Suppressor macrophage treated with lipopolysaccharide for 4 hours (primary cell): ENCODE results near the gene NLGN4X.

Source experiments
- DNase-seq: peaks from one replicate; pipeline ENCODE4 v3.0.0-alpha.2; 2020

NLGN4X gene

DNA sequence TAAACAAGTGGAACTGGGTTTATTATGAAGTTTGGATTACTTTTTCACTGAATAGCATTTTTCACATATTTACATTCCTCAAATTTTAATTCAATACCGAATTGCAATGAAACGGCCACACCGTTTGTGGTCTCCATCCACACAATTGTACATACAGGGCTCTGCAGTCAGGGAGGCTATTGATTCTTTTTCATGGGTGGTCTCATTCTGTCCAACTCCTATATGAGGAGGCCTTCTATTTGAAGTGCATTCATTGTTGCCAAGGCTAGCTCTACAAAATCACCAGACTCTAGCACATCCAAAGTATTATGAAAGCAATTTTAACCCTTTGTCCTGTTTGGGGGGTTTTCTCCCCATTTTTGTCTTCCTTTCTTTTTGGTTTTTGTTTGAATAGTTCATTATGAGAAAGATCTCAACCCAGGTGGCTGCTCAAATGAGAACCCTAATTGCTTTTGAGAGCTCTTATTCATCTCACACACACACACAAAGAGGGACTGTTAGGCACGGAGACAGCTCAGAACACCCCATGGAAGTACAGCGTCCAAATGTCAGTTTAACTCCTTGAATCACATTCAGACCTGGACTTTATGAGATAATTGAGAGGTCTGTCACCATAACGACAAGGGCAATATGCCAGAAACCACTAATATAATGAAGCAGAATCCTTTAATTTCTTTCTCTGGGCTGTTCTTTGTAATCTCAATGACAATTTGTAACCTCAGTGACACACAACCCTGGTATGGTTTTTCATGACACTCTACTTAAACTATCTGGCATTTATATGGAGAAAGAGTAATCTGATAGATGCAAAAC is 79.4 kb downstream of the NLGN4X start:
- DNase-seq = no peak

DNA sequence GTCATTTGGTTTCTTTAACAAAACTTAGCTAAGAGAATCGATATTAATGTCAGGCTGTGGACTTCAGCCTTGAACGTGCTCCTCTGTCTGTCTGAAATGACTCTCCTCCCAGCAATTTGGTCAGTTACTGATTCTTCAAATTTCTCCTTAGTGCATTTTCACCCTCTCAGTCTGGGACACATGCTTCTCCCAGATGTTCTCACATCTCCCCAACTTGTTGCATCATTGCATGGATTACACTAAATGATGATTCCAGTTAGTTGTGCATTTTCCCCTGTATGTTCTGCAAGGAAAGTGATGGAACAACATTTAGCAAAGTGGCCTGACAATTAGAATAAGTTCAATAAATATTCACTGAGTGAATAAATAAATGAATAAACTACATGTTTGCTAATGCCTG is 94.4 kb downstream of the NLGN4X start:
- no peak for DNase-seq

- no peak for DNase-seq
Measured at GRCh38 chrX:6132970-6133369, 95.7 kb downstream of the NLGN4X start.

DNA sequence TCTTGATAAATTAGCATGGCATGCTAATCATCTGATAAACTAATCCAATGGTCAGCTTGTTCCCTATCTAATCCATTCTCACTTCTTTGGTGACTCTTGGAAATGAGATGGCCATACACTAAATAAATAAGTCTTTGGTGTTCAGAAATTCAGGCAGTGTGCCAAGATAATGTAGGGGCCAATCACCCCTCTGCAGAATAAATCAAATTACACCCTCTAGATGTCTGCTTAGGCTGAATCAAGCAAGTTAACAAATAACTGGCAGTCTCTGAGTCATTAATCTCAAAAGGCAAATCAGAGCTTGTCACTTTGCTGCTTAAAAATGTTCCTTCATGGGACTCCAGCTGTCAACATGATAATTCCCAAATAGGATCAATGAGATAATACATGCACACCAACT is 97.4 kb downstream of the NLGN4X start:
- DNase-seq = no peak

DNA sequence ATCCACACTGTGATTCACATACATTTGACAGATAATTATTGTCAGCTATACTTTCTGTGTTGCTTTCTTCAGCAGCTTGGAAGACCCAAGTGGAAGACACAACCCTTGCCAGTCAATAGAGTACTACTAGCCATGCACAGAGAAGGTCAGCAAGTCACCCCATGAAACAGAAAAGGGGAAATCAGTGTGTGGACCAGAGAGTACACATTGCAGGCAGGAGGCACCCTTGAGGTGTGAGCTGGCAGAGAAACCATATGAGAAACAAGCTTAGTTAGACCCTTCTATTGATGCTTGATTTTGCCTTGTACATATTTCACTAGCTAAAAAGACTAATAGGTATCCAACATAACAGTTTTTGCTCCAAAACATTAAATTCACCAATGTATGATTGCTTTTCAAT is 99.5 kb downstream of the NLGN4X start:
- no peak for DNase-seq

DNA sequence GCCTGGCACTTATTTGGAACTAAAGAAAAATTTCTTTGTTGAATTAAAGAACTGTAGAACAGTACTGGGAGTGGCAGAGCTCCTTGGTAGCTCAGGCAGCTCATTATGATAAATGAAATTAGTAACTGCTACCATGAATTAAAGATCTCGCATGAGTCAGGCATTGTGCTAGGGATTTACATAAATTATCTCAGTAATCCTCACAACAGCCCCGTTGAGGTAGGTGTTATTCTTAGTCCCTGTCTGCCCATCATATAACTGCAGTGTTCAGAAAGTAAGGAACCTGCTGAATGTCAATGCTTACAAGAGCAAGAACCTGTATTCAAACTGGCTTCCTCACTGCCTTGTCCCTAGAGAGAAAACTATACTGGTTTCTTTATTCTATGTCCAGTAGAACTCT is 108.3 kb downstream of the NLGN4X start:
- no peak for DNase-seq

GRCh38 chrX:6095469-6095868 is 133.2 kb downstream of the NLGN4X start:
- no peak for DNase-seq

DNA sequence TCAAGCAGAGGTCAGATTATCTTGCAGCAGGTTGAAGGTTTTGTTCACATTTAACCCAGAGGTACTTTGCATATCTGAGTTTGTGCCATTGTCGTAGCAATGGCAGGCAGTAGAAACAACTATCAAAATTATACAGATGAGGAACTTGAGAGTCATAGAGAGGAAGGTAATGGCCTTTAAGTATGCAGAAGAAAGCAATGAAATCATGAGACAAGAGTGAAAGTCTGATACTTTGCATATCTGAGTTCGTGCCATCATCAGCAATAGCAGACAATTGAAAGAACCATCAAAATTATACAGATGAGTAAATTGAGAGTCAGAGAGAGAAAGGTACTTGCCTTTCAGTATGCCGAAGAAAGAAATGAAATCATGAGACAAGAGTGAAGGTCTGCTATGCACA is 154.1 kb downstream of the NLGN4X start:
- DNase-seq = no peak

- no peak for DNase-seq
Measured at GRCh38 chrX:6071731-6072130, 156.9 kb downstream of the NLGN4X start.

DNA sequence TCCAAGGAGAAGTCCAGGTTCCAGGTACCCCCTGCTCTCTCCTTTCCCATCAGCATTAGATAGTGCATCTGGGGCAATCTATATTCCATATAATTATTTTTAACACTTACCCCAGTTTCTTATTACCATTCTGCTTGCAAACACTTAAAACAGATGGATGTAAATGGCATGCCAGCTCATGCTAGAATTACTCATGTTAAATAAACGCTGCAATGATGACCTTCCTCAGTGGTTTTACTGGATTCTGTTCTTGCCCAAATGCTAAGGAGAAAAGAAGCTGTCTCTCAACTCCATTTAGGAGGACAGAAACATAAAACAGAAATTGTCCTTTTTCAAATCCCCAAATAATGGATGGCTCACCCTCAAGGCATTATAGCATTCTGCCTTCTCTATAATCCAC is 161.1 kb downstream of the NLGN4X start:
- DNase-seq = no peak

GRCh38 chrX:6053141-6053540 is 175.5 kb downstream of the NLGN4X start:
- no peak for DNase-seq

DNA sequence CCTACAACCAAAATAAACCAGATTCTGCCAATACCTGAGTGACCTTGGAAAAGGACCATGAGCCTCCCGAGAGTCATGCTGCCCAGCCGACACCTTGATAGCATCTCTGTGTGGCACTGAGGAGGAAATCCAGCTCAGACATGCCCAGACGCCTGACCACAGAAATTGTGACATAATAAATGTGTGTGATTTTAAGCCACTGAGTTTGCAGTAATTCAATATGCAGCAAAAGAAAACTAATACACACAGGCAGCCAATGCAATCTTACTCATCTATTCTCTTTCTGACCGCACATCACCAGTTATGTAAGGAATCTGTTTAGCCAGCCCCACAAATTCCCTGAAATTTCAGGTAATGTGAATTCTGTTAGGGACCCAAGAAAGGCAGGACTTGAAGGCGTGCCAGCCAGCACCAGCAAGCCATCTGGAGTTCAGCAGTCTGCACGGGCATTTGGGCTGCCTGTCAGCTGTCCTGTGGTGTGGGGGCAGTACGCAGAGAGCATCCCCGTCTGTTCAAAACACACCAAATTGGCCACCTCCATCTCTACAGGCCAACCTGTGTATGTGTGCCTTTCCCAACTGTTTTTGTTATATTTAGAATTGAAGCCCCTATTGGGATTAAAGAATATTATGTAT is 176.4 kb downstream of the NLGN4X start:
- DNase-seq = no peak

DNA sequence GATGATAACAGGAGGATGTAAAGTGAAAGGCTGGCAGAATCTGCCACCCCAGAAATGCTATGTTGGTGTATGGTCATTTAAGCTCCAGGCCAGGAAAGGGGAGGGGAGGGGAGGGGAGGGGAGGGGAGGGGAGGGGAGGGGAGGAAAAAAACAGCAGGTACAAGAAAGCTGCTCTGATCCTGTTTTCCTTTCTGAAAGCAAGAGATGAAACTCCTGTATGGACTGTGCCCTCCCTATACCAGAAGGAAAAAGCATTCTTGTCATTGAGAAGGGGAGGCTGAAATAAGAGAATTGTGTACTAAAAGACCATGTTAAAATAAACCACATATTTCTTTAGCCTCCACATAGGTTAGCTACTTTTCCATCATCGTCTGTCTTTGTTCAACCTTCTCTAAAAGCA is 179.5 kb downstream of the NLGN4X start:
- DNase-seq = no peak

GRCh38 chrX:6041630-6042029 is 187.0 kb downstream of the NLGN4X start:
- DNase-seq = no peak

DNA sequence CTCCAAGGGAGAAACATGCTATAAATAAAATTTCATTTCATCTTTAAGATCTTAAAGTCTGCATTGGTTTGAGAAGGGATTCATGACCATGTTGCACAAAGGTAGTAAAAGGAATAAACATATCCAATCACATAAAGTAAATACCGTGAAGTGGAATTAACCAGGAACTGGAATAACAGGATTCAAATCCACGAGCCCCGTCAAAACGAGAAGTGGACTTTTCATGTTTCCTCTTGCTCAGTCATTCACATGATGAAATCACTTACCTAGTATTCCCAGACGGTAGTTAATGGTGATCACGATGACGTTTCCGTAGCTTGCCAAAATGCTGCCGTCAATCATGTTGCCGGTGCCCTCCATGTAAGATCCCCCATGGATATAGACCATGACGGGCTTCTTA is 199.7 kb downstream of the NLGN4X start:
- no peak for DNase-seq

GRCh38 chrX:6026980-6027379 is 201.7 kb downstream of the NLGN4X start:
- DNase-seq = no peak

- no peak for DNase-seq
Measured at GRCh38 chrX:6026429-6026828, 202.2 kb downstream of the NLGN4X start.

DNA sequence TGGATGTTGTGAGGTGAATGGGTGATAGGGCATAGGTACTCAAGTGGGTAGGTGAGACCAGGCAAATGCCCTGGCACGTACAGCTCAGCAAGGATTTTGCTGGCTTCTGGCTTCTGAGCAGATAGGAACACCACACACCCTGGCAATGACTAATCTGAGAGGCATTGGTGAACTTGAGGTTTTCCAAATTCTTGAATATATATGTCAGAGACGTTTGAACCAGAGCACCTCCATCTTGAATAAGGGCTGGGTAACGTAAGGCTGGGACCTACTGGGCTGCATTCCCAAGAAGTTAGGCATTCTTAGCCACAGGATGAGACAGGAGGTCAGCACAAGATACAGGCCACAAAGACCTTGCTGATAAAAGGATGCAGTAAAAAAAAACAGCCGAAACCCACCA is 204.5 kb downstream of the NLGN4X start:
- DNase-seq = no peak

- DNase-seq = peak; percentile 11
Measured at GRCh38 chrX:6021316-6022091, 207.2 kb downstream of the NLGN4X start.

DNA sequence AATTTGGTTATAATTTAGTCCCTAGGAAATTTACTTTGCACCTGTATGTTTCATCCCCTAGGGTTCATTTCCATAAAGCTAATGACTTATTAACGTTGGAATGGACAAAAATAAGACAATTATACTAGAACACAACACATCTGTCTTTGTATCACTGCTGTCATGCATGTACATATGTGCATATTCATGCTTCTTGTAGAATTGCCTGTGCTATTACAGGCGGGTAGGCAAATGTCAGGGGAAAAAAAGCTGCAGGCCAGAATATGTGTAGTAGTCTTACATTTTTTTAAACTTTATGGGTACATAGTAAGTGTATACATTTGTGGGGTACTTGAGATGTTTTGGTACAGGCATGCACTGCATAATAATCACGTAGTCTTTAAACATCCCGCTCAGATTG is 209.6 kb downstream of the NLGN4X start:
- DNase-seq = no peak

DNA sequence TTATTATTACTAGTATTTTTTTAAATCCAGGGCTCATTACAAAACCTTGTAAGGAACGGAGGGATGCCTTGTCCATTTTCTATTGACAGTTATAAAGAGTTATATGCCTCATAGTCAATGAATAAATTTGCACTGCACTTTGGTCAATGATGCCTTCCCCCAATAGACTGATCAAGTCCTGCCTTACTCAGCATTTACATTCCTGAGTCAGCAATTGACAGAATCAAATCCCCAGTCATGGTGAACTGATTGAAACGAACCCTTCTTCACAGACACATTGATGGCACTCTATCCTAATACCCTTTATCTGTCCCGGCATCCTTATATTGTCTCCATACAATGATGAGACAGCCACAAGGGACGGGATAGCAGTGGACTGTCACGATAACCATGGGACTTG is 213.2 kb downstream of the NLGN4X start:
- DNase-seq = no peak

GRCh38 chrX:6012357-6012756 is 216.3 kb downstream of the NLGN4X start:
- no peak for DNase-seq

GRCh38 chrX:6005856-6006255 is 222.8 kb downstream of the NLGN4X start:
- DNase-seq = no peak

DNA sequence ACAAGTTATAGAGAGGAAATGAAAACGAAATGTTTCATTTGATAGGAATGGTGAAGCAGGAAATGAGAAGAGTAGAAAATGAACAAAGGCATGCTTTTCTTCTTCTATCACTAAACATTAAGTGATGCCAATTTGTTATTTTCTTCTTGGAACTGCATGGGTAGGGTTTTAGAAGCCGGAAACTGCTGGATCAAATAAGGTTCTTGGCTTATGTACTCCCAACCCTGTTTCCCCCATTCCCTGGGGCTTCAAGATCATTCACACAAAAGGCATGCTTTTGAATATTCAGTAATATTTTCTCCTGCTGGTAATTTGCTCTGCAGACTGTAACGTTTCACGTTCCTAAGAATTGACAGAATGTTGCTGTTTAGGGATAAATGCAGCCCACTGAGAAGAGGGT is 224.1 kb downstream of the NLGN4X start:
- no peak for DNase-seq
